HepG2 (cell line): ENCODE measurements around the gene RBM26. TPM values are rescaled to one million over a fixed set of nuclear protein-coding genes. Genes with fewer than 3 reads are reported as not detected.

Experiments
- ATAC-seq: fragments of 200-7000 bp; cut with Tn5 transposase; 3 replicates; pipeline ENCODE4 v1.9.1; 2020; ENCODE audit warnings: mild to moderate bottlenecking, moderate library complexity
- BruUV-seq: library from RNA; stranded (reverse); fragments of 400-500 nt; replicated peaks from 2 replicates; lab custom pipeline; 2021; lab: Mats Ljungman, UMichigan
- CTCF ChIA-PET: fragments of 300-600 bp; formaldehyde crosslinking; extraction: SDS; loops from one replicate; lab custom pipeline; 2021; ENCODE audit warnings: low total read pairs, inconsistent platforms, low intra/inter-chr PET ratio; lab: Yijun Ruan, JAX
- POLR2A ChIA-PET: fragments of 350-600 bp; sonication (Branson Sonifier 250); formaldehyde crosslinking; loops from one replicate; lab custom pipeline; 2020; ENCODE audit warnings: antibody characterized with exemption, inconsistent platforms; lab: Yijun Ruan, JAX
- DNase-seq: peaks from one replicate; pipeline ENCODE4 v3.0.0-alpha.2; 2015; ENCODE audit warnings: low spot score
- FAIRE-seq: peaks from 3 replicates; lab custom pipeline; 2011; peaks lifted over from hg19 to GRCh38; lab: Jason Lieb, UNC
- H2AFZ ChIP-seq: one replicate; pipeline ENCODE4 v1.6.1; 2011; ENCODE audit warnings: low read length, inconsistent platforms
- H3K27ac ChIP-seq: fragments of 300-600 bp; 3 replicates; pipeline ENCODE4 v1.8.0; 2011; ENCODE audit warnings: mixed run types, mild to moderate bottlenecking, mixed read lengths, low read length, inconsistent platforms; ENCODE audit not compliant: insufficient read depth; ENCODE audit errors: extremely low read length
- H3K27me3 ChIP-seq, 2 experiments: fragments of 200-600 bp in 1 of 2; 2 replicates in 1 of 2; 3 replicates in 1 of 2; pipeline versions ENCODE4 v1.6.0 to v1.8.0; 2011; ENCODE audit warnings: low read length in 2 of 2, mild to moderate bottlenecking in 2 of 2, moderate library complexity in 2 of 2, inconsistent platforms in 1 of 2; ENCODE audit not compliant: insufficient read depth in 2 of 2, control insufficient read depth in 1 of 2
- H3K36me3 ChIP-seq, 2 experiments: fragments of 200-600 bp in 1 of 2; replicated peaks in 1 of 2; 2 replicates in 1 of 2; 3 replicates in 1 of 2; pipeline versions ENCODE4 v1.5.1 to v1.8.0; 2011; ENCODE audit warnings: low read length in 2 of 2, inconsistent platforms in 1 of 2; ENCODE audit not compliant: insufficient read depth in 2 of 2, control insufficient read depth in 1 of 2
- H3K4me1 ChIP-seq: 2 replicates; pipeline ENCODE4 v1.5.1; 2012; ENCODE audit warnings: low read length, inconsistent platforms; ENCODE audit not compliant: insufficient read depth
- H3K4me2 ChIP-seq: 2 replicates; pipeline ENCODE4 v1.6.0; 2011; ENCODE audit warnings: low read depth, low read length, inconsistent platforms
- H3K4me3 ChIP-seq, 3 experiments: fragments of 200-600 bp in 1 of 3; sonication (generic), shearing (Covaris generic) in 1 of 3; replicated peaks in 1 of 3; 2 replicates each; pipeline ENCODE4 v1.5.1; 2011 to 2016; ENCODE audit warnings: low read length in 3 of 3, inconsistent platforms in 2 of 3, low read depth in 2 of 3, mild to moderate bottlenecking in 2 of 3, control low read depth in 1 of 3, mixed read lengths in 1 of 3; ENCODE audit not compliant: insufficient read depth in 1 of 3
- H3K79me2 ChIP-seq: one replicate; pipeline ENCODE4 v1.6.1; 2011; ENCODE audit warnings: low read length, inconsistent platforms; ENCODE audit not compliant: insufficient read depth
- H3K9ac ChIP-seq: 2 replicates; pipeline ENCODE4 v1.6.0; 2011; ENCODE audit warnings: mild to moderate bottlenecking, low read depth, low read length, inconsistent platforms; ENCODE audit not compliant: insufficient read depth
- H3K9me3 ChIP-seq: 2 replicates; pipeline ENCODE4 v1.5.1; 2012; ENCODE audit warnings: mild to moderate bottlenecking, low read length
- H4K20me1 ChIP-seq: 2 replicates; pipeline ENCODE4 v1.6.0; 2011; ENCODE audit warnings: inconsistent platforms, mild to moderate bottlenecking, low read length, moderate library complexity; ENCODE audit not compliant: insufficient read depth
- ATF4 ChIP-seq, 2 experiments: fragments of 450-650 bp in 1 of 2; sonication (generic) in 1 of 2; formaldehyde crosslinking; IDR thresholded peaks; 2 replicates each; pipeline versions ENCODE4 v1.5.0 to v1.8.0; 2020 to 2022; ENCODE audit warnings: mild to moderate bottlenecking in 1 of 2, missing genetic modification reagents in 1 of 2
- GTF2F1 ChIP-seq: fragments of 150-350 bp; IDR thresholded peaks from 2 replicates; pipeline ENCODE4 v1.6.1; 2014; ENCODE audit warnings: low read length
- SP5 ChIP-seq: IDR thresholded peaks from 2 replicates; pipeline ENCODE4 v1.6.1; 2016; ENCODE audit warnings: low read depth, borderline replicate concordance
- SUZ12 ChIP-seq: fragments of 150-350 bp; IDR thresholded peaks from 2 replicates; pipeline ENCODE4 v1.6.1; 2014; ENCODE audit warnings: low read depth, low read length
- TCF7 ChIP-seq: sonication (generic); IDR thresholded peaks from 2 replicates; pipeline ENCODE4 v1.6.1; 2016; ENCODE audit warnings: antibody characterized with exemption, low read depth
- ZFP82 ChIP-seq: sonication (generic); formaldehyde crosslinking; IDR thresholded peaks from 2 replicates; pipeline ENCODE4 v1.5.1; 2020; ENCODE audit warnings: mild to moderate bottlenecking, missing genetic modification reagents, borderline replicate concordance
- ZNF138 ChIP-seq: sonication (generic); formaldehyde crosslinking; IDR thresholded peaks from 2 replicates; pipeline ENCODE4 v1.5.0; 2020; ENCODE audit warnings: mild to moderate bottlenecking, low read depth, missing genetic modification reagents
- ZNF687 ChIP-seq: sonication (generic); formaldehyde crosslinking; IDR thresholded peaks from 2 replicates; pipeline ENCODE4 v1.5.1; 2020; ENCODE audit warnings: mild to moderate bottlenecking, missing genetic modification reagents, moderate library complexity
- ZNF883 ChIP-seq: sonication (generic); formaldehyde crosslinking; IDR thresholded peaks from 2 replicates; pipeline ENCODE4 v1.5.1; 2020; ENCODE audit warnings: mild to moderate bottlenecking, missing genetic modification reagents; ENCODE audit errors: not compliant biosample characterization
- in situ Hi-C: cut with HindIII; loops from 2 replicates; pipeline ENCODE4 v1.10.0; 2017; ENCODE audit warnings: low pct_unique_long_range_greater_than_20kb; ENCODE audit not compliant: extremely low pct_ligation_motif_present
- intact Hi-C: fragments of 100-400 bp; cut with micrococcal nuclease; formaldehyde crosslinking; loops from one replicate; pipeline ENCODE4 v1.10.0; 2022; ENCODE audit not compliant: unreplicated experiment
- polyA plus RNA-seq, 8 experiments: library from polyadenylated mRNA; depleted of rRNA in 3 of 8; stranded (reverse) in 7 of 8; unstranded in 1 of 8; fragments of >200 nt; fragmentation: Illumina TruSeq in 4 of 8; extraction: Trizol in 4 of 8; gene quantifications; 2 replicates each; pipeline versions ENCODE4 v1.2.1 to v1.2.3, GENCODE V29; 2011 to 2016; ENCODE audit warnings: low read depth in 4 of 8, missing spikeins in 1 of 8, mixed read lengths in 1 of 8; ENCODE audit not compliant: insufficient read depth in 1 of 8
- total RNA-seq, 5 experiments: library from RNA; depleted of rRNA; stranded (reverse); fragments of >200 nt; fragmentation: Illumina TruSeq; extraction: Trizol; gene quantifications; 2 replicates each; pipeline ENCODE4 v1.2.3, GENCODE V29; 2016; ENCODE audit warnings: low read depth in 1 of 5
- TF ChIP-seq, protein P1 (sequence below): sonication (generic); formaldehyde crosslinking; IDR thresholded peaks from 2 replicates; pipeline ENCODE4 v1.8.1; 2022; ENCODE audit warnings: mild to moderate bottlenecking, missing genetic modification reagents
- TF ChIP-seq, protein P2 (sequence below): sonication (generic); formaldehyde crosslinking; IDR thresholded peaks from 2 replicates; pipeline ENCODE4 v1.5.0; 2020; ENCODE audit warnings: missing genetic modification reagents

Gene RBM26
- total and polyA plus RNA-seq, 2 of the 13 experiments (the other 11 are each of a cell fraction or from before 2014, with no cell fraction given), result 19.4 to 34.4 TPM

- TF ChIP-seq ATF4 (CRISPR knock-in tag; IDR thresholded peaks at IDR 0.05), result no peak
- TF ChIP-seq ZNF883, result no peak
- TF ChIP-seq TCF7, result no peak
- TF ChIP-seq ZNF687 (CRISPR knock-in tag), result no peak
- no peak for TF ChIP-seq SP5 (CRISPR knock-in tag)
- TF ChIP-seq, protein P1, sequence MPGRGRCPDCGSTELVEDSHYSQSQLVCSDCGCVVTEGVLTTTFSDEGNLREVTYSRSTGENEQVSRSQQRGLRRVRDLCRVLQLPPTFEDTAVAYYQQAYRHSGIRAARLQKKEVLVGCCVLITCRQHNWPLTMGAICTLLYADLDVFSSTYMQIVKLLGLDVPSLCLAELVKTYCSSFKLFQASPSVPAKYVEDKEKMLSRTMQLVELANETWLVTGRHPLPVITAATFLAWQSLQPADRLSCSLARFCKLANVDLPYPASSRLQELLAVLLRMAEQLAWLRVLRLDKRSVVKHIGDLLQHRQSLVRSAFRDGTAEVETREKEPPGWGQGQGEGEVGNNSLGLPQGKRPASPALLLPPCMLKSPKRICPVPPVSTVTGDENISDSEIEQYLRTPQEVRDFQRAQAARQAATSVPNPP (CRISPR knock-in tag), result no peak
- no peak for TF ChIP-seq ZFP82 (CRISPR knock-in tag)
- TF ChIP-seq, all 625 proteins: peak for 0
These were observed 46.0 kb downstream of the RBM26 start (continued) for GRCh38 chr13:79360095-79360494.

DNA sequence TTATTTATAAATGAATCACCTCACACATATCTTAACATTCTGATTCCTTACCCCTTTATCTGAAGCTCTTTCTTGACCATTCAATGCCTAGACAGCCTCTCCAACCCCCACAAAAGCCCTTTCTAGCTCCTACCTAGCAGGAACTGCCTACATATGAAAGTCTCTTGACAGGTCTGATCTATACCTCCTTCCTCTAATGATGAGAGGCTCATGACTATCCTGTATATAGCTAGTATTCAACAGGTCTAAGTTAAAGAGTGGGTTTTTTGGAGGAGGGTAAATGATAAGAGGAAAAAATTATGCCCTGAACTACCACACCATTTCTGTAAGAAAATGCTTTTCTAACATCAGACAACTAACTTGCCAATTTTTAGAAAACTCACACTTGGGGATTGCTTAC lies 47.0 kb downstream of the RBM26 start:
- H3K27ac ChIP-seq, result no peak overlapping the region
- H3K27me3 ChIP-seq, result no peaks in the 10 kb centered on the region
- no peaks in the 10 kb centered on the region for H4K20me1 ChIP-seq
- DNase-seq, result no peak
- no peak for ATAC-seq
- ChIA-PET CTCF (no interaction called here), POLR2A (no interaction called here)
- in situ Hi-C loops (no loop called here), intact Hi-C loops (no loop called here)
- no peaks in the 10 kb centered on the region for H3K9me3 ChIP-seq
- peaks cover 8 to 64% of the 10 kb centered on the region in 2 experiments for H3K36me3 ChIP-seq
- FAIRE-seq, result no peak
- no TSS peak for BruUV-seq
- H3K4me3 ChIP-seq, result no peak overlapping the region
- no peak overlapping the region for H3K4me2 ChIP-seq
- no peaks in the 10 kb centered on the region for H3K4me1 ChIP-seq
- no peak overlapping the region for H2AFZ ChIP-seq
- no peaks in the 10 kb centered on the region for H3K79me2 ChIP-seq
- H3K9ac ChIP-seq, result no peak overlapping the region
- no peak for TF ChIP-seq ZNF138 (CRISPR knock-in tag)
- no peak for TF ChIP-seq SUZ12
- TF ChIP-seq GTF2F1, result no peak
- TF ChIP-seq, protein P2, sequence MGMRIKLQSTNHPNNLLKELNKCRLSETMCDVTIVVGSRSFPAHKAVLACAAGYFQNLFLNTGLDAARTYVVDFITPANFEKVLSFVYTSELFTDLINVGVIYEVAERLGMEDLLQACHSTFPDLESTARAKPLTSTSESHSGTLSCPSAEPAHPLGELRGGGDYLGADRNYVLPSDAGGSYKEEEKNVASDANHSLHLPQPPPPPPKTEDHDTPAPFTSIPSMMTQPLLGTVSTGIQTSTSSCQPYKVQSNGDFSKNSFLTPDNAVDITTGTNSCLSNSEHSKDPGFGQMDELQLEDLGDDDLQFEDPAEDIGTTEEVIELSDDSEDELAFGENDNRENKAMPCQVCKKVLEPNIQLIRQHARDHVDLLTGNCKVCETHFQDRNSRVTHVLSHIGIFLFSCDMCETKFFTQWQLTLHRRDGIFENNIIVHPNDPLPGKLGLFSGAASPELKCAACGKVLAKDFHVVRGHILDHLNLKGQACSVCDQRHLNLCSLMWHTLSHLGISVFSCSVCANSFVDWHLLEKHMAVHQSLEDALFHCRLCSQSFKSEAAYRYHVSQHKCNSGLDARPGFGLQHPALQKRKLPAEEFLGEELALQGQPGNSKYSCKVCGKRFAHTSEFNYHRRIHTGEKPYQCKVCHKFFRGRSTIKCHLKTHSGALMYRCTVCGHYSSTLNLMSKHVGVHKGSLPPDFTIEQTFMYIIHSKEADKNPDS (CRISPR knock-in tag), result no peak
